ENCODE data around the gene CES2.

CES2 gene

GRCh38 chr16:66977341-66978113 lies 42.2 kb downstream of the CES2 start:
- H2AFZ ChIP-seq (ENCODE audit: low read depth, low read length), result peak overlapping the region; percentile 52; the same call in 1 of the 2 replicates
- no peak for TF ChIP-seq EZH2phosphoT487 (IDR thresholded peaks at IDR 0.05; ENCODE audit: low read depth)
- TF ChIP-seq, protein P1, sequence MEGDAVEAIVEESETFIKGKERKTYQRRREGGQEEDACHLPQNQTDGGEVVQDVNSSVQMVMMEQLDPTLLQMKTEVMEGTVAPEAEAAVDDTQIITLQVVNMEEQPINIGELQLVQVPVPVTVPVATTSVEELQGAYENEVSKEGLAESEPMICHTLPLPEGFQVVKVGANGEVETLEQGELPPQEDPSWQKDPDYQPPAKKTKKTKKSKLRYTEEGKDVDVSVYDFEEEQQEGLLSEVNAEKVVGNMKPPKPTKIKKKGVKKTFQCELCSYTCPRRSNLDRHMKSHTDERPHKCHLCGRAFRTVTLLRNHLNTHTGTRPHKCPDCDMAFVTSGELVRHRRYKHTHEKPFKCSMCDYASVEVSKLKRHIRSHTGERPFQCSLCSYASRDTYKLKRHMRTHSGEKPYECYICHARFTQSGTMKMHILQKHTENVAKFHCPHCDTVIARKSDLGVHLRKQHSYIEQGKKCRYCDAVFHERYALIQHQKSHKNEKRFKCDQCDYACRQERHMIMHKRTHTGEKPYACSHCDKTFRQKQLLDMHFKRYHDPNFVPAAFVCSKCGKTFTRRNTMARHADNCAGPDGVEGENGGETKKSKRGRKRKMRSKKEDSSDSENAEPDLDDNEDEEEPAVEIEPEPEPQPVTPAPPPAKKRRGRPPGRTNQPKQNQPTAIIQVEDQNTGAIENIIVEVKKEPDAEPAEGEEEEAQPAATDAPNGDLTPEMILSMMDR (IDR thresholded peaks at IDR 0.05; ENCODE audit: low read depth, low read length), result peak; percentile 87
- no peaks in the 10 kb centered on the region for H3K36me3 ChIP-seq (replicated peaks; ENCODE audit: low read depth, low read length)
- H4K20me1 ChIP-seq (ENCODE audit: insufficient read depth, low read length), result no peaks in the 10 kb centered on the region
- H3K4me1 ChIP-seq (ENCODE audit: low read length), result no peaks in the 10 kb centered on the region
- H3K9me3 ChIP-seq (ENCODE audit: insufficient read depth, low read length), result no peaks in the 10 kb centered on the region
- H3K4me2 ChIP-seq (ENCODE audit: low read length), result 0 out of 2 replicates have a peak overlapping the region, but pooled peaks have one; percentile 11
- no peak overlapping the region for H3K27ac ChIP-seq (ENCODE audit: low read length)
- H3K9ac ChIP-seq (ENCODE audit: low read length), result no peak overlapping the region
- no peak overlapping the region for H3K4me3 ChIP-seq (ENCODE audit: low read length)
- no peaks in the 10 kb centered on the region for H3K79me2 ChIP-seq (ENCODE audit: low read length)
- H3K27me3 ChIP-seq (ENCODE audit: low read depth, low read length), result no peaks in the 10 kb centered on the region

GRCh38 chr16:66979011-66979717 lies 43.8 kb downstream of the CES2 start:
- Histone ChIP-seq H2AFZ (ENCODE audit: low read depth, low read length) (no peak overlapping the region), H3K27me3 (ENCODE audit: low read depth, low read length) (no peaks in the 10 kb centered on the region), H3K79me2 (ENCODE audit: low read length) (no peaks in the 10 kb centered on the region), H3K4me2 (ENCODE audit: low read length) (no peak overlapping the region), H3K9ac (ENCODE audit: low read length) (no peak overlapping the region), H3K9me3 (ENCODE audit: insufficient read depth, low read length) (no peaks in the 10 kb centered on the region), H3K36me3 (replicated peaks; ENCODE audit: low read depth, low read length) (no peaks in the 10 kb centered on the region), H3K27ac (ENCODE audit: low read length) (no peak overlapping the region), H3K4me3 (ENCODE audit: low read length) (no peak overlapping the region), H3K4me1 (ENCODE audit: low read length) (no peaks in the 10 kb centered on the region), H4K20me1 (ENCODE audit: insufficient read depth, low read length) (no peaks in the 10 kb centered on the region)
- TF ChIP-seq, protein P1 (IDR thresholded peaks at IDR 0.05; ENCODE audit: low read depth, low read length), result no peak
- no peak for TF ChIP-seq EZH2phosphoT487 (IDR thresholded peaks at IDR 0.05; ENCODE audit: low read depth)

DNA sequence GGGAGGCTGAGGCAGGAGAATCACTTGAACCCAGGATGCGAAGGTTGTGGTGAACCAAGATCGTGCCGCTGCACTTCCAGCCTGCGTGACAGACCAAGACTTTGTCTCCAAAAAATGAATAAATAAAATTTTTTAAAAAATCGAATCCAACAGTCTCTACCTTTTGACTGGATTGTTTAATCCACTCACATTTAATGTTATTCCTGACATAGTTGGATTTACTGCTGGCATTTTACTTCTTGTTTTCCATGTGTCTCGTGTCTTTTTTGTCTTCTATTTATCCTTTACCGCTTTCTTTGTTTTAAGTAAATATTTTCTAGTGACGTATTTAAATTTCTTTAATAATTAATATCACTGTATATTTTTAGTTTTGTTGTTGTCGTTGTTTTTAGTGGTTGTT lies 47.7 kb downstream of the CES2 start:
- Histone ChIP-seq H3K27me3 (ENCODE audit: low read depth, low read length) (no peaks in the 10 kb centered on the region), H3K27ac (ENCODE audit: low read length) (no peak overlapping the region), H3K79me2 (ENCODE audit: low read length) (no peaks in the 10 kb centered on the region), H4K20me1 (ENCODE audit: insufficient read depth, low read length) (no peaks in the 10 kb centered on the region), H2AFZ (ENCODE audit: low read depth, low read length) (no peak overlapping the region), H3K9ac (ENCODE audit: low read length) (no peak overlapping the region), H3K4me2 (ENCODE audit: low read length) (no peak overlapping the region), H3K9me3 (ENCODE audit: insufficient read depth, low read length) (no peaks in the 10 kb centered on the region), H3K36me3 (replicated peaks; ENCODE audit: low read depth, low read length) (no peaks in the 10 kb centered on the region), H3K4me3 (ENCODE audit: low read length) (no peak overlapping the region), H3K4me1 (ENCODE audit: low read length) (no peaks in the 10 kb centered on the region)
- TF ChIP-seq EZH2phosphoT487 (IDR thresholded peaks at IDR 0.05; ENCODE audit: low read depth), result no peak
- TF ChIP-seq, protein P1 (IDR thresholded peaks at IDR 0.05; ENCODE audit: low read depth, low read length), result no peak

DNA sequence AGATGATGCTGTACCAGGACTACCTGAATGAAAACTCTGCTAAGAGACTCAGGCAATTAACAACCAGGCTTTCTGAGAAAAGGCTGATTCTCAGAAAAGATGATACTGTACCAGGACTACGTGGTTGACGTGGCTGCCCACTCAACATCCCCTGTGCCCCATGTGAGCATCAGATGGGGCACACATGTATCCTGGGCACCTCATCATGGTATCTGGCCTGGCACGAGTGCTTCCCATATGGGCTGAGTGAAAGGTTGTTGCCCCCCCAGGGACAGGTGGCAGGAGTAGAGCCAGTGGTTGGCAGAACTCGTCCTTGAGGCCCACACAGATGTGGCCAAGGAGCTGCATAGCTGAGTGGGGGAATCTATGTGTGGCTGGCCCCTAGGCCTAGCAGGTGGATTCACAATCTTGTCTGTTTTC lies 49.6 kb downstream of the CES2 start:
- Histone ChIP-seq H3K27me3 (ENCODE audit: low read depth, low read length) (no peaks in the 10 kb centered on the region), H3K9ac (ENCODE audit: low read length) (no peak overlapping the region), H3K27ac (ENCODE audit: low read length) (no peak overlapping the region), H3K4me3 (ENCODE audit: low read length) (no peak overlapping the region), H3K36me3 (replicated peaks; ENCODE audit: low read depth, low read length) (no peaks in the 10 kb centered on the region), H4K20me1 (ENCODE audit: insufficient read depth, low read length) (no peaks in the 10 kb centered on the region), H3K4me1 (ENCODE audit: low read length) (no peaks in the 10 kb centered on the region), H3K4me2 (ENCODE audit: low read length) (no peak overlapping the region), H3K9me3 (ENCODE audit: insufficient read depth, low read length) (no peaks in the 10 kb centered on the region), H3K79me2 (ENCODE audit: low read length) (no peaks in the 10 kb centered on the region), H2AFZ (ENCODE audit: low read depth, low read length) (no peak overlapping the region)
- TF ChIP-seq, protein P1 (IDR thresholded peaks at IDR 0.05; ENCODE audit: low read depth, low read length), result no peak
- no peak for TF ChIP-seq EZH2phosphoT487 (IDR thresholded peaks at IDR 0.05; ENCODE audit: low read depth)
